NCI-H128 (cell line): Measurements from ENCODE around the gene EXOC6B.
"Not testable (repeated sequence)": the region's sequence is repeated elsewhere in the genome, so short reads cannot be mapped to it uniquely, and the experiment has no call there.

Experiments
- DNase-seq: peaks from one replicate; lab custom pipeline; 2025; ENCODE audit not compliant: unreplicated experiment; lab: John Stamatoyannopoulos, UW

Gene EXOC6B

GRCh38 chr2:72619626-72620025 lies 206.2 kb downstream of the EXOC6B start:
- no peak for DNase-seq

DNA sequence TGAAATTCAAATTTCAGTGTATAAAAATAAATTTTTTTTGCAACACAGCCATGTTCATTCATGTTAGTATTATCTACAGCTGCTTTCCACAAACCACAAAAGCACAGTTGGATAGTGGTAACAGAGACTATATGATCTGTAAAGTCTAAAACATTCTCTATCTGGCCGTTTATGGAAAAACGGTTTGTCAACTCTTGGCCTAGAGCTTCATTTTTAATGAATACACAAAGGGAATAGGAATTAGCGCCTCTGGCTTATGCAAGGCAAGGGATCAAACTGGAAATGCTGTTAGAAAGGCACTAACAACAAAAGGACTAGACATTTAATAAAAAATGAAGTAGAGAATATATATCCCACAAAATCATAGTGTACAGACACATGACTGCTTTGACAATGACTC lies 211.9 kb downstream of the EXOC6B start:
- DNase-seq = no peak

DNA sequence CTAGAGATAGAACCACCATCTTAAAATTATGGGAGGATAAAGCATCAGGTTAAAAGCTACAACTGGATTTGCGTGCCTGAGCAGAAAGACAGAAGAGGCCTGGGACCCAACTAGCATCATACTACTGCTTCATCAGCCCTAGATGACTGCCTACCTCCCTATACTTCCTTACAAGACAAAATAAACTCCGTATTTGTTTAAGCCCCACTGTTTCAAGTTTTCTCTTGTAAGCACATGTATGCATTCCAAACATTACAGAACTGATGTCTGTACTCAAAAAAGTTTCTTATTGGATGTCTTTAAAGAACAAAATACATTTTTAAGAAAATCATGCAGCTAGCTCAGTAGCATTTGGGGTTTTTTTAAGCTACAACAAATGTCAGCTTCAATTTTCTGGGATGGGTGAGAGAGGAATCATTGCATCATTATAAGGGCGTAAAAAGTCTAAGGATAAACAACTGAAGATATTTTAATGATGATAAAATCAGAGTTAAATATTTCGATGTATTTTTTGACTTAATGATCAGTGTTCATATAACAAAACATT lies 213.1 kb downstream of the EXOC6B start:
- DNase-seq = no peak

DNA sequence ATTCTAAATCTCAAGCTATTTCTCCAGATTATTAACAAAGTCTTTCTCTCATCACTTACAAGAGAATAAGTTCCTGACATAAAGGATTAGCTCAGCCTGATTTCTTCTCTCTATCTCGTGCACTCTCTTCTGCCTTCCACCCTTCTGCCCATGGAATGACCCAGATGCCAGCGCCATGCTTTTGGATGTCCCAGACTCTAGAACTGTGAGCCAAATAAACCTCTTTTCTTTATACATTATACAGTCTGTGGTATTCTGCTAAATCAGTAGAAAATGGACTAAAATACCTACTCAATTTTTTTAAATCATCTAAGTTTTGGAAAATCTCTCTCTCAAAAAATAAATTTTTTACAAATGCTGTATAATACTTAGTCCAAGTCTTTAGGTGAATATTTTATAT lies 218.6 kb downstream of the EXOC6B start:
- DNase-seq = no peak

- no peak for DNase-seq
These were observed 219.9 kb downstream of the EXOC6B start for GRCh38 chr2:72605836-72606442.

DNA sequence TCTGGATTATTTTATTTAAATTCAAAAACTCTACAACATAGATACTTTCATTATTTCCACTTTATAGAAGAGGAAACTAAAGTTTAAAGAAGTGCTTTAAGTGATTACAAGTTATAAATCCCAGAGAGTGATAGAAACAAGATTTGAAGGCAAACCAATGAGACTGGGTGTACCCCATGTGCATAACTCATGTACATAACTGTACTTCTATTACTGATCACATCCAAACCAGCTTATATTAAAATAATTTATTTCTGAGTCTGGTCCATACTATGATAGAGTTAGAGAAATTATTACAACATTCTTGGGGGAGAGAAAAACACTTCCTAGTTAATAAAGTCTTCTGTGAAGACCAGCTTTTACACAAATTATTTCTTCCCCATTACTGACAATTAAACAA lies 221.4 kb downstream of the EXOC6B start:
- no peak for DNase-seq

DNA sequence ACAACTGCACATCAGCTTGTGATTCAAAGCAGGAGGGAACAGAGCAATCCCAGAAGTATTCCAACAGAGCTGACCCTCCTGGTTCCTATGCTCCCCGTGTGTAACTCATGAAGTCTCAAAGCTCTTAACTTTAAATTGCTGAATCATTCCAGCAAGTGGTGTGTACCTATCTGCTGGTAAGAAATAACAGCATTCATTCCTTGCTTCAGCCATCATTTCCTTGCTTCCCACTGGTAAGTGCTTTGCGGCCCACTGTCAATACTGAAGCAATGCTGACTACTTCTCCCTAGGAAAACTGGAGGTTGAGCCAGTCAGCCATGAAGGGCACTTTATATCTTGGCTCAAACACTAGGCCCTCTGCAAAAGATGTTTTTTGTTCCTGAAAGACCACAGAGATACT lies 222.4 kb downstream of the EXOC6B start:
- no peak for DNase-seq

- no peak for DNase-seq
These were observed 223.1 kb downstream of the EXOC6B start for GRCh38 chr2:72602711-72603110.

DNA sequence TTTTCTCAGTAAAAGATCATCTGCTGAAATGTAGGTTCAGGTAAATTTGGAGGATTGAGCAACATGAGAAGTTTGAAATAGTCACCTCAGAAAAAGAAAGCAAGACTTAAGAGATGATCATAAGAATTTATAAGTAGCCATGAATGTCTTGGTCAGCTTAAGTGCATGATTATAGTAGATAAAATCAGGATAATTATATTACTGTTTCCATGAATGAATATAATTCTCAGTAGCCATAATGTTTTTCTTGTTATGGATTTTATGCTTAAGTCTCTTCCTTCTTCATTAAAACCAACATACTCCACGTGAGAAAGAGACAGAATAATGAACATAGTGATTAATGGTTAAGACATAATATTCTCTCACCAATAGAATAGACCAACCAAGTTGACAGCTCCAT lies 223.7 kb downstream of the EXOC6B start:
- DNase-seq = no peak

DNA sequence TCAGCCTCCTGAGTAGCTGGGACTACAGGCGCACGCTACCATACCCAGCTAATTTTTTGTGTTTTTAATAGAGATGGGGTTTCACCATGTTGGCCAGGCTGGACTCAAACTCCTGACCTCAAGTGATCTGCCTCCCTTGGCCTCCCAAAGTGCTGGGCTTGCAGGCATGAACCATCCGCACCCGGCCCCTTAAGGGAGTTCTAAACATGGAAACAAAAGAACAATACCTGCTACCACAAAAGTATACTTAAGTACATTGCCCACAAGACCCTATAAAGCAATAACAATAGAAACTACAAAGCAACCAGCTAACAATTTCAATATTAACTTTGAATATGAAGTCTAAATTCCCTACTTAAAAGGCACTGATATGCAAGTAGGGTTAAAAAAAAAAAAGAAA lies 242.0 kb downstream of the EXOC6B start:
- DNase-seq = not testable (repeated sequence)

DNA sequence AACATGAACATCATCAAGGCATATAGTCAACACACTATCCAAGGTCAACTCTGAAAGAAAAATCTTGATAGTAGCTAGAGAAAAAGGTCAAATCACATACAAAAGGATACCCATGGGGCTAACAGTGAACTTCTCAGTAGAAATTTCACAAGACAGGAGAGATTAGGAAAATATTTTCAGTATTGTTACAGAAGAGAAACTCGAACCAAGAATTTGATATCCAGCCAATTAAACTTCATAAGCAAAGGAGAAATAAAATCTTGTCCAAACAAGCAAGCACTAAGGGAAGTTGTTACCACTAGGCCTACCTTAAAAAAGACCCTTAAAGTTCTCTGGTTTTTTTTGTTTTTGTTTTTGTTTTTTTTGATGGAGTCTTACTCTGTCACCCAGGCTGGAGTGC lies 242.5 kb downstream of the EXOC6B start:
- no peak for DNase-seq

- DNase-seq = no peak
These were observed 244.2 kb downstream of the EXOC6B start for GRCh38 chr2:72581560-72582181.

- DNase-seq = no peak
These were observed 246.1 kb downstream of the EXOC6B start for GRCh38 chr2:72579591-72580180.

DNA sequence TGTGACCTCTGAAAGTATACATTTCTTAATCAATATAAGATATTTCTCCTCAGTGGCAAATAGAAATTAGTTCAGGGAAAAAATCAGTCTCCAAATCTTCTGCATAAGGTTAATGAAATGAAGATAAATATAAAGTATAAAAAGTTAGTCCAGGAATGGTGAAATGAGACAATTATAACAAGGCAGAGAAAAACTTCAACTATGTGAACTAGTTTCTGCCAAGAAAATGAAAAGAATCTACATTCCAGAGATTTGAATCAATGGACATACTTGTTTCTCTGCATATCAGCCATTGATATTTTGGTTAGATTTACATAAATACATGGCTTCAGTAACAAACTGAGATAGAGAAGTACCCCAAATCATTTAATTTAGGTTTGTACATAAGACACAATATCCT lies 249.0 kb downstream of the EXOC6B start:
- DNase-seq = no peak

GRCh38 chr2:72576459-72576858 lies 249.4 kb downstream of the EXOC6B start:
- DNase-seq = no peak

- DNase-seq = no peak
These were observed 250.9 kb downstream of the EXOC6B start for GRCh38 chr2:72574886-72575285.

GRCh38 chr2:72573232-72573631 lies 252.6 kb downstream of the EXOC6B start:
- no peak for DNase-seq

- DNase-seq = no peak
These were observed 253.3 kb downstream of the EXOC6B start for GRCh38 chr2:72572501-72572900.

GRCh38 chr2:72570413-72570812 lies 255.4 kb downstream of the EXOC6B start:
- DNase-seq = no peak

DNA sequence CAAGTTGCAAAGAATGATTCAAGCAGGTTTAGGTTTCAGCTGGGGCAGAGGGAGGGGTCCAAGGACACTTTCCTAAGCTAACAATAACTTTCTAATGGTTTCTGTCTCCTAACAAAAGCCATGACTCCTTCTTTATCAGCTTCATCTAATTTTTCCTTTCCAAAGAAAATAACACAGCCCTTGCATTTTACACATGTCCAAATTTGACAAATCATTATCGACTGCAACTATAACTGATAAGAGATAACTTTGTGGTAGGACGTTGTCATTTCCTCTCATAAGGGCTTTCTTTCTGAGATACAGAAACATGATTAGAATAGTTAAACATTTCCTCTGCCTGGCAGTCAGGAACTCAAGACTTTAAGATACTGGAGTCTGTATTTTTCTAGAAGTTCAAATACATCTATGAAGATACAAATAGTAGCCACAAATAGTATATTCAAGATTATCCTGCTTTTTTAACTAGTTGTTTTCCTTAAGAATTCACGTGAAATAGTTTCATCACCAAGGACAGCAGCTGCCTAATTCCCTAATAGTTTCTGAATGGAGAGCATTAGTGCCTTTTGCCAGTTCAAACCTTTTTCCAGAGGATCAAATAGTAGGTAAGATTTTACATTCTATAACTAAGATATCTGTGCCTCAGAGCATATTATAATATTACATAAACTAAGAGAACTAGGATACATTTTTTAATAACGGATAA lies 263.2 kb downstream of the EXOC6B start:
- no peak for DNase-seq

DNA sequence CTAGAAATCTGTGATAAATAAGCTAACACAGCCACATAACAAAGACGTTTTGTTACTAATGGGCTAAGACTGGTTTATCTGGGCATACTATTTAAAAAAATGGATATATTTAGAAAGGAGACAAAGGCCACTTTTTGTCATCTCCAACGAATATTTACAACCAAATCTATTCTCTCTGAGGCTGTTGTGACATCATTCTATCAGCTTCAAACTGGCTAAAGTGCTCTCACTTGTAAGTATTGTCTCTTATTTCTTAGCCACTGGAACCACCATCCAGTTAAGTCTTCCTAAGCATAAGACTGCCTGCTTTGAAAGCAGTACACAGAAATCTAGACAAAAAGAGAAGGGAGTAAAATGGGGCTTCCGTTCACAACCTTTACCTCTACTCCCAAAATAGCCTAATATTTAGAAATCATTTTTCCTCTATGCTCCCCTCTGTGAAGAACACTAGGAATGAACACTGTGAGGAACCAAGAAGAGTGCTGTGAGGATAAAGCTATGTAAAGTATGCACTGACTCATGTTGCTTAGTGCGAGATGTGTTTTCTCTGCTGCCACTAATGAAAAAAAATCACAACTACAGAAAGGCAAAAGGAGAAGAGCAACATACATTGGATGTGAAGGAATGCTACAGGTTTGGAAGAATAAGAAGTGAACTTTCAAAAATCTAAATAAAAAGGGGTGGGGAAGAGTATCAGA lies 264.1 kb downstream of the EXOC6B start:
- DNase-seq = no peak
